Putamen (tissue), 1 donor: ENCODE measurements around the gene ALG9.

Source experiments
- DNase-seq: peaks from one replicate; pipeline ENCODE4 v3.0.0-alpha.2; 2016; ENCODE audit warnings: low spot score

Gene ALG9

DNA sequence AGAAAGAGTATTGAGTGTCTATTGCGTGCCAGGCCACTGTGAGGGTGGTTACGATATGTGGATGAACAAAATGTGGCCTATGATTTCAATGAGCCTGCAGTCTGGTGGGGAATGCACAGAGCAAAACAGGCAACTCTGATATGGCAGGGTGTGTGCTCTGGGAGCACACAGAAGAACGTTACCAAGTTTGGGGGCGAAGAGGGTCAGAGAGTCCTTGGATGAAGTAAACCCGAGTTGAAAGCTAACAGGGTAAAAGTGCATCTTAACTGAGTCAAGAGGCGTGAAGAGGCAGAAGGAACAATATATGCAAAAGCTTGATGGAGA is 8.2 kb upstream of the ALG9 start:
- DNase-seq = no peak

DNA sequence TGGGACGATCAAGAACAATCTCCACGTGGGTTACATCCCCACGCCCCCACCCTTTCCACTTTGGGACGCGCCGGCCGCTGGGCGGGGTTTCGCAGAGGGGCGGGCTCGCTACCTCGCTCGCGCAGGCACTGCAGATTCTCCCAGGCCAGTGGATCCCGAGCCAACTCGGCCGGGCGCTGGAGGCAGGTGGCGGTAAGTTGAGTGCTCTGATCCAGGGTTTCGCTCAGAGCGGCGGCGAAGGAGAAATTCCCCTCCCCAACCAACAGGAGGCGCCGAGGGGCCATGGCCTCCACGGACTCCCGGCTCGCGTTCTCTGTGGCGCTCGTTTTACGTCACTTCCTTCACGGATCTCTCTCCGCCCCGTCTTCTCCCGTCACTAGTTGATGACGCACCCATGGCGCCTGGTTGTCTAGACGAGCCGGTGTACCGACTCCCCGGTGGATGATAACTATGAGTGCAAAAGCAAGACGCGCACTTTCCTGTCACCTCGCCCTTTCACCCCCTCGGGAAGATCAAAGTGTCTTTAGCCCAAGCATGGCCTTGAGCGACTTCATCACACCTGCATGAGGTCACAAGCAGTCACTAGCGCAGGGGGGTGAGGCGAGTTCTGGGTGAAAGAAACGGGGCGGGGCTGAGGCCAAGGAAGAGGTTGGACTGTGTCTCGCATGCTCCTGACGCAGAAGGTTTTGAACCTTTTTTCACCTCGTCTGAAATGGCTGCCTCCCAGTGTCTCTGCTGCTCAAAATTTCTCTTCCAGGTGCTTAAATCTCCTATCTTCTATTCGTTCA is 7.7 kb upstream of the ALG9 start, which contains the start of the genes CFAP68 and FDXACB1:
TSS of gene CFAP68 (plus strand) at position 693 of the 788 bp plus-strand sequence. CDS start at position 713, 20 bp downstream.
TSS of gene FDXACB1 (minus strand) at position 317 of the 788 bp plus-strand sequence. CDS start at position 284, 33 bp downstream.
- peak; percentile 97 for DNase-seq

DNA sequence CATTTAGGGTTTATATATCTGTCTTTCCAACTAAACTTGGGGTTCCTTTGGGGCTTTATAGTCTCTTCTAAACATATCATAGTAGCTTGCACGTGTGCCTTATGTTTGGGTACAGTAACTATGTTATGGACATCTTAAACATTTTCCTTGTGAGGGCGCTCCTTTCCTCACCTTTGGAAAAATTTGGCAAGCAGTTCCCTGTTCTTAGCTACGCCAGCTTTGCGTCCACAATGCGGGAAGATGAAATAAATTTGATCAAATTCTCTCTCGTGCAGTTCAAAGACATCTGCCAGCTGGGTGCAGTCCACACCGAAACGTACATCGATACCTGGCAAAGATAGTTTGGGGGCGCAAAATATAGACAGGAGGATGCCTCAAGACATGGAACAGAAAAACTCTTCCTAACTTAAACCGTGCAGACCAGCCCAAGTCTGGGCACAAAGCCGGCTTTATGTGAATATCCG is 7.0 kb upstream of the ALG9 start:
- DNase-seq = no peak

DNA sequence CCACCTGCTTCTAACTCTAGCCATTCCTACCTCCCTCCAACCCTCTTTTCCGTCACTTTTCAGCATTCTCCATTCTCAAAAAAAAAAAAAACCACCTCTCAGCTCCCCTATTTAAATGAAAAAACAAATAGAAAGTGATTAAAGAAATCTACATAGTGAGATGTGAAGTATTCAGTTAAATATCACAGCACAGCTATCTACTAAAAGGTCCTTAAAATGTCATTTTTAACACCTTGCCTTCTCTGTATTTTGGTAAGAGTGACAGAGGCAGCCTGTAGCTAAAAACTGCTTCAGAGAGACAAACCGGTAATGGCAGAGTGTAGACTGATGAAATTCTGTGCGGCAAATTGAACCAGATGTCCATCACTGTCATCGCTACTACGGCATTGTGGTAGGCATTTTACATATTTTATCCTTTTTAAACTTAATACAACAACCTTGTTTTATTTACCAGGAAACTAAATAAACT is 346 bp upstream of the ALG9 start:
- DNase-seq = no peak

DNA sequence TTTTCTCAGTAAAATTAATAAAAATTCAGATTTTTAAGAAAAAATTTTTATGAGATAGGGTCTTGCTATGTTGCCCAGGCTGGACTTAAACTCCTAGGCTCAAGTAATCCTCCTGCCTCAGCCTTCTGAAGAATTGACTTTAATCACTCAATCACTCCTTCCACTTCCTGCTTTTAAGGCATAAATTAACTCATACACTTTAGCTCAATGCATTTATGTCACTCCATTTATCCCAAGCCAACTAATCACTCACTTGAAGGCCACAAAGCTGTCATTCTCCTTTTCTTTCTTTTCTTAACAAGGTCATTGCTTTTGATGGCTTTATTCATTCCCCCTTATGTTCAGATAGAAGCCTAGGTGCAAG is 877 bp downstream of the ALG9 start:
- no peak for DNase-seq

DNA sequence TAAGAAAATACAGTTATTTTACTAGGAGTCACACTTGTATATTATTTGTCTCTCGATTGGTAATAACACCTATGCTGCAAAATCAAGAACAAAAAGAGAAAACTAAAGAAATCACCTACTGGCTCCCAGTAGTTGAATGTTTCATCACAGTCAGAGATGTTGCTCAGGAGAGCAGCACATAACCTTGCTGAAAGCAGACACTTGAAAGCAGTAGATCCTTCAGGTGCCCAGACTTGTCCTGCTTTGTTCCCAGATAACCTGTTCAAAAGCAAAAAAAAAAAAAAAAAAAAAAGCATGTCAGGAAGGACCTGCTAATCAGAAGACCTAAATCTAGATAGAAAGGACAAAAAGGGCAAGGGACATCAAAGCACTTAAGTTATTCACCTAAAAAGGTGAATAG is 1.3 kb downstream of the ALG9 start:
- DNase-seq = no peak

DNA sequence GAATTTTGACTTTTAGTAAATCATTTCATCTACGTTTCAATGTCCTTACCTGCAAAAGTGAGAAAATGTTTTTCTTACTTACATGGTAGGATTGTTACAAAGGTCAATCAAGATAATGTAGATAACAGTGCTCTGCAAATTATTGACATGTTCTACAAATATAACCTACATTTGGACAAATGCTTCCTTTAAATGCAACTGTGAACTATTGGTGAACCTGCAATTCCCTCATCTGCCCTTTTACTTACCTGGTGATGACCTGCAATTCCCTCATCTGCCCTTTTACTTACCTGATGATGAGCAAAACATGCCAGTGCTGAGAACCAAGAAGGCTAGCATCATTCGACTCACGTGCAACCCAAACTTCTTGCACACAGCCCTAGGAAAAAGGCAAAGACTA is 11.1 kb downstream of the ALG9 start:
- no peak for DNase-seq

DNA sequence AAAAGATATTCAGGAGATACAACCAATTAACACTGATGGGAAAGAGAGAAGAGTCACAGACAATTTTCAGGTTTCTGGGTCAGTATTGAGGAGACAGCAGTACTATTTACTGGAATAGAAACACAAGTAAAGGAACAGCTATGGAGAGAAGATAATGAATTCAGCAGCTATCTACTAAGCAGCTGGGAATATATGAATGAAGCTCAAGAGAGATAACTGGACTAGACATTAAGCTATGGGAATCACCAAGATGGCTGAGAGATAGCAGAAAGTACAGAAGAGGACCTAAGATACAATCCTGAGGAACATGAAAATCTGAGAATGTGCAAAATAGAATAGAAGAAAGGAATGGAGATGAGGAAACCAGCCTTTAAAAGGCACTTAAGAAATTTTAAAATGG is 15.9 kb downstream of the ALG9 start:
- DNase-seq = no peak

DNA sequence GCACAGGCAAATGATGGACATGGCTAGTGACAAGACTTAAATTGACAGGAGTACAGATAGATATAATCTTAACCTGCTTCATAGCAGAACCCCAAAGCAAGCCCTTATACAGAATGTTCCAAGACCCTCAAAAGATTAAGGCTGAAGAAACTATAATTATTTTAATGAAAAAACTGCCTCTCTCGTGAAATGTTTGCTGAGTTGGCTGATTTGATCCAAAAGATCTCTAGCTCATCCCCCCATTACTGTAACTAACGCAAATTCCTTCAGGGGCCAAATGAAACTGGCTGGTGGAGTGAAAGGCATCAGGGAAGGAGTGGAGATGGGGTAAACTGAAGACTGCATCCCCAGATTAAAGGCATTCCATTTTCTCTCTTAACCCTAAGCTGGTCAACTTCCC is 19.3 kb downstream of the ALG9 start:
- no peak for DNase-seq

DNA sequence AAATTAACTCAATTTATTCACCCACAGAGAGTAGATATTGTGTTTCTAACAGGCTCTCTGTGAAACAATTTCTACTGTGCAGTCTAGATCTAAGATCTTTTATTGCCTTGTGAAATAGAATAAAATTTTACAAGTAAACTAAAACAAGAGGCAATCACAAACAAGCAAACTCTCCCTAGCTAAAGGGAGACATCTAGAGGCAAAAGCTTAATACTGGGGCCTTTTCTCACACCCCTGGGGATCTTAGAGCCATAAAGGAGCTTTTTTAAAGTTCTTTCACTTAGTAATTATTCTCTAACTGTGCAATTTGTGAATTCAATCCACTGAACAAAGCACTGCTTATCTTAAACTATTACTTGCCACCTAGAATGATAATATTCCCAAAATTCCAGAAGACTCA is 19.7 kb downstream of the ALG9 start:
- DNase-seq = no peak

DNA sequence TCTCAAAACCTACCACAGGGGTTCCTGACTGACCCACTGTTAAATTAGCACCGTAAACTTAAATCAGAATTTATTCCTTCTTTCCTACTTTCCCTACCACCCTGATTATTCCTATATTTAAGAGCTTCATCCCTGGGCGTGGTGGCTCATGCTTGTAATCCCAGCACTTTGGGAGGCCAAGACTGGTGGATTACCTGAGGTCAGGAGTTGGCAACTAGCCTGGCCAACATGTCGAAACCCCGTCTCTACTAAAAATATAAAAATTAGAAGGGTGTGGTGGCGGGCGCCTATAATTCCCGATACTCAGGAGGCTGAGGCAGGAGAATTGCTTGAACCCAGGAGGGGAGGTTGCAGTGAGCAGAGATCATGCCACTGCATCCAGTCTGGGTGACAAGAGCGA is 20.3 kb downstream of the ALG9 start:
- DNase-seq = no peak

DNA sequence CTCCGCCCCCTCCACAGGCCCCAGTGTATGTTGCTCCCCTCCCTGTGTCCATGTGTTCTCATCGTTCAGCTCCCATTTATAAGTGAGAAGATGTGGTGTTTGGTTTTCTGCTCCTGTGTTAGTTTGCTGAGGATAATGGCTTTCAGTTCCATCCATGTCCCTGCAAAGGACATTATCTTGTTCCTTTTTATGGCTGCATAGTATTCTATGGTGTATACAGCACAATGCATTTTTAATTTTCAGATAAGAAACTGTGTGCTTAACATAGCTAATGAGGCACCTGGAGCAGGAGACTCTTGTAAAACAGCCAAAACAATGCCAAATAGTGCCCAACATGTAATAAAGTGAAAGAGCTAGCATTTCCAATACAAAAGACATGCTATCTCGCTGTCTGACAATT is 21.8 kb downstream of the ALG9 start:
- no peak for DNase-seq

DNA sequence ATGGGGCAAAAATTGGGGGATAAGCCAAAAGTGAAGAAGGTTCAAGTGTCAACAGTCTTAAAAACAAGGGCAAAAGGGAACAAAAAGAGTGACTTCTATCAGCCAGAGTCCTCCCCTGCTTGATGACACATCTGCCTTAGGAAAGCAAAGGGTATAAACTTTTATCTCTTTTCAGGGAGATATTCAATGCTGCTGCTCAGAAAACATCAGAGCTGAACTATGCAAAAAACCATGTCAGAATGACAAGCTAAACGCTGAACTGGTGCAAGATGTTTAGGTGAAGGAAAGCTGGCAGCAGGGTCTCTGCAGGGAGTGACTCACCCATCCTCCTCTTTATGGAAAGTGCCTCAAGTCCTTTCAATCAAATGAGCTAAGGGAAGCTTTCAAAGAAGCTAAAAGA is 24.7 kb downstream of the ALG9 start:
- DNase-seq = peak; percentile 85

DNA sequence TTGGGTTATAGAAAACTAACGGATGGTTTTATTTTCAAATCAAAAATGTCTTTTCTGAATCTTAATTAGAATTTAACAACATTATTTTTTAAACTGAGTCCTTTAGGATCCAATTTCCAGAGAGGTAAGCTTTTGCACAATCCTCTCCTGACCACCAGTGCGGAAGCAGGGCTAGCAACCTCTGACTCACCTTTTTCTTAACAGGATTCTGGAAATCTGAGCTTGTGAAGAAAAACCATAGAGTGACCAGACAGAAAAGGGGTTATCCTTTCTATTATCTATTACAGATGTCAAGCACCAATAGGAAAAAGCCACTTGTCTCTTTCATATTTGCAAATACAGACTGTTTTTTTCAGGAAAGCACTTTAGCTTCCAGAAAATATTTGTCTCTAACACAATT is 25.3 kb downstream of the ALG9 start:
- DNase-seq = no peak

DNA sequence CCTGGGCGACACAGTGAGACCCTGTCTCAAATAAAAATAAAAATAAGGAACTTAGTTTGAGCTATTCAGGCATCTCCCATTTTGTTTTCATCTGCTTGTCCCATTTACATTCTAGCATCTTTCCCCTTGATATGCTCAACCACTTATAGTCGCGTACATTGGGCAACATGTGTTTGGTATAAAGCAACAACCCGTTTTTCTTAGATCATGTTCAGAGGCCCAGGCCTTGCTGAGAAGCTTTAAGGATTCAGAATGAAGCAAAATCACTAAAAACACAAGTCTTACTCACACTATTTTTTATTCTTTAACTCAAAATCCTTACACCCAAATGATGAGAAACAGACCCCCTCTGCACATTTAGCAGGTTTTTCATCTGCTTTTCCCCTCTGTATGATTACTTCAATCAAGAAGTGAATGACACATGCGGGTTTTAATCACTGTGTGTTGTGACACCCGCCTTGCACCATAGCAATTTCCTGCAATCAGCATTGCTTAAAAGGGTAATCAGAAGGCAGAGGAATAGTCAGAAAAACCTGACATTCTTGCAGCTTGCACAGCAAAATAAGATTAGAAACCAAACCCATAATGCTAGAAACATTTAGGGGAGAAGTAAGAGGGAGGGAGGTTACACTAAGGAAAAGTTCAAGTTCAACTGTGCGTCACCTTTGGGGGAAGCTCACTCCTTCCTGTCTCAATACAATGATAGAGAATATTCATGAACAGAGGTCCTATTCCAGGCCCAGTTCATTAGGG is 25.9 kb downstream of the ALG9 start:
- peak; percentile 78 for DNase-seq

DNA sequence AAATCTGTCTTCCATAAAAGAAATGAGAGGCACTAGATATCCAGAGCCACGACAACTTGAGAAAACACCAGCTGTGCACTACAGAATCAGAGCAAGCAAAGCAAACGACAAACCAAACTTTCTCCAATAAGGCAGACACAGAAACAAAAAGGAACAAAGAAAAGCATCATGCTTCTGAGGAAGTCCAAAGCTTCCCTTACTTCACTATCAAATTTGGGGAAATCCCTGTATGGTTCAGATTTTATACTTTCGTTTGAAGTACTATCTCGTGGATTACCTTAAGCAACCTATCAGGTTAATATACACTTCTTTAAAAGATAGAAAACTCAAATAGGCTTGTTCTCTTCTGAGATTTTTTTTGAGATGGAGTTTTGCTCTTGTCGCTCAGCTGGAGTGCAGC is 27.7 kb downstream of the ALG9 start:
- DNase-seq = no peak

DNA sequence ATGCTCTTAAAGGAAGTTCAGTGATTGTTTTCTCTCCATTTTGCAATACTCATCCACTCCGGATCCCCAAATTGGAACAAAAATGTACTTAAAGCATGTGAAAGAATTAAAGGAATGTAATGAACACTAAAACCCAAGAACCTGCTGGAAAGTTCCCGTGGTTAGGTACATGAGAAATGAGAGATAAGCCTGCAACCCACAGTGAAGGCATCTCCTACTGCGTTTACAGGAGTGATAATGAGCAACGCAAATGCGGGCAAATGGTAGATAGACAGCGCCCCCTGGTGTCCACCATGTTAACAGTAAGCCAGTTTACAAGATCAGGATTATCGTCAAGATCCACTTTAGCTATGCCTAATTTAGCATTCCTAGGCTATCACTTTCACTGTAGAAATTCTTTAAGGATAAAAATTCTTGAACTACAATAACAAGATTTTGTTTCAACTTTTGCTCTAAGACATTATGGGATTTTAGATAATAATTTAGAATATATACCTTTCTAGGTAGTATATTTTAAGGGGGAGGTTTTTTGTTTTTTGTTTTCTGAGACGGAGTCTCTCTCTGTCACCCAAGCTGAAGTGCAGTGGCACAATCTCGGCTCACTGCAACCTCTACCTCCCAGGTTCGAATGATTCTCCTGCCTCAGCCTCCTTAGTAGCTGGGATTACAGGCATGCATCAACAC is 29.9 kb downstream of the ALG9 start:
- DNase-seq = peak; percentile 87

DNA sequence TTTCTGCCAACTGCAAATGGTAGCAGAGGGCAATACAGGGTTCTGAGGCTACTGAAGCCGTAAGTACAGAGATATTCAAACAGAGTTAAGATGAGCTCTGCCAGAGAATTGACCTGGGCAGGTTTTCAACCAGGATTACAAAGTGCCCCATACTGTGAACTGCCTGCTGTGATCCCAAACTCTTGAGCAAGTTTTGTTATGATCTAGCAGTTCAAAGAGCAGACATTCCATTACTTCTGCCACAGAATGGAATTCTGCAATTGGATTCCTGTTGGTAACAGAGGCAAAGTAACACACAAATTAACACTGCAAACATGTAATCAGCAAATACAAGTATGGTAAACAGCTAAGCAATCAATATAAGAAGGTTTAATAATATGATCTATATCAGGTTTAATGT is 31.2 kb downstream of the ALG9 start:
- DNase-seq = no peak

DNA sequence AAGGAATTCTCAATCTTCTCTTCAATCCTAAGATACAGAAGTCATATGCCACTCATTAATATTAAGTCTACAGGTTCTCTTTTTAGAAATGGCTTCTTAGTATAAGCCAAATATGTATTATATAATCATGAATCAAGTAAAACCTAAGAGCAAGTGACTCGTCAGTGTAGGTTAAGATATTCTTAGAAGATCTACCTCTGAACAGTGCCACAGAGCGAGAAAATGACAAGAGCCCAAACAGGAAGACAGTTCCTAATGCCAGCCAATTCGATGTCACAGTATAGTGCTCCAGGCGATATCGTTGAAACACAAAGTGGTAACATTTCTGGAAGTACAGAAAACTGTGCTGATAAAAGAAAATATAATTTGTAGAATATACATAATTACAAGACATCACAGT is 33.3 kb downstream of the ALG9 start:
- peak; percentile 53 for DNase-seq

DNA sequence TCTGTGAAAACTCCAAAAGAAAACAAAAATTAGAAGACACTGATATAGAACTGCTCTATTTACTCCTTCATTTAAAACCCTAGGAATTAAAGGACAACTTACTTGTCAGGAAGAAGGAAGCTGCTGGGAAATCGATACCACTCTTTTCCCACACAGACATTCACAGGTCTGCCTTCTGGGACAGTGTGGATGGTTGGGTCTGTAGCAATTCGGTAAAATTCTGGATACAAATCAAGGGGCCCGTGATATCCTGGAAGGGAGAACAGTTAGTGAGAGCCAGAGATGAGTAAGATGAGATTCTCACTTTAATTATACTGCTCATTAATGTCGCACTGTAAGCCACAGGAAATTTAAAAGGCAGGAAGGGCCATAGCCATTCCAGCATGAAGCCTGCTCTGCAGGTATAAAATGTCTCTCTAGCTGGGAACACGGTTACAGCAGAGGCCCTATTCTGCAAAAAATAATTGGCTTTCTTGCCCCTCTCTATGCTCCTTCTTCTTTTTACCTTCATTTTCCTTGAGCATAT is 34.0 kb downstream of the ALG9 start:
- DNase-seq = no peak

DNA sequence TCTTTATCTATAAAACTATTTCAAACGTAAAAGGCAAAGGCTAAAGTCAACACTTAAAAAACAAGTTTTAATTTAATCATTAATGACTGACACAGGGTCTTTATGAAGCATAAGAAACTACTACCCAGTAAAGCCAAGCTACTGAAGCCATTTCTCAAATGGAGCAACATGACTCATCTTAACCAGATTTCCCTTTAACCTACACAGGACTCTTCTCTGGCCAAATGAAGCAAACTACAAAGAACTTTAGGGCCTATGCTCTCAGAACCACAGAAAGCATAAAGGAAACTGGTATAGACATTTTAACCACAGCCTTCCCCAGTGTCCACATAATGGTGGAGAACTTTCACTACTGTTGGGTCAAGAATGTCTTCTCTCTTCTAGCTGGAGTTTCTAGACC is 34.7 kb downstream of the ALG9 start:
- DNase-seq = no peak

DNA sequence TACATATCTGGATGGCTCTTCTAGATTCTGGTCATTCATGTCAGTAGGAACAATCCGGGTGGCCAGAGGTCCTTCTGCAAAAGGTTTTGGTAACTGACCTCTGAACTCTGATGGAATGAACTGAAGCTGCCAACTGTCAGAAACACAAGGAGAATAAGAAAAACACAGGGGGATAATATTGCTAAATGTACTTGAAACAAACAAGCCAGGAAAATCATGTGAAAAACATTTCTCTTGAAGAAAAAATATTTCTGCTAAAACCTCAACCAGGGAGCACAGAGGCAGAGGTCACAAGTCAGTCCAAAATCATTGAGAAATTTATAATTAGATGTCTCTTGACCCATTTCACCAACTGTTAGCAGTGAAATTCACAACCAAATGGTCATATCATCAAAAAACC is 35.2 kb downstream of the ALG9 start:
- DNase-seq = no peak

DNA sequence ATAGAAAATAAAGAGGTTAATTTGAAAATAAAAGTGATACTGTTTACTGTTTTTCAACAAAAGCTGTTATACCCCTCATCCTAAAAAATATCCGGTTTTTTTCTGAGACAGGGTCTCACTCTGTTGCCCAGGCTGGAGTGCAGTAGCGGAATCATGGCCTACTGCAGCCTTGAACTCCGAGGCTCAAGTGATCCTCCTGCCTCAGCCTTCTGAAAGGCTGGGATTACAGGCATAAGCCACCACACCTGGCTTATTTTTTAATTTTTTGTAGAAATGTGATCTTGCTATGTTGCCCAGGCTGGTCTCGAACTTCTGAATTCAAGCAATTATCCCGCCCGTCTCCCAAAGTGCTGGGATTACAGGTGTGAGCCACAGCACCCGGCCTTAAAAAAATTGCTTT is 35.7 kb downstream of the ALG9 start:
- no peak for DNase-seq
